SU-DHL-6 (cell line): Measurements from ENCODE around the gene AGPAT2.
"Not testable (repeated sequence)": the region's sequence is repeated elsewhere in the genome, so short reads cannot be mapped to it uniquely, and the experiment has no call there.

Experiments used
- EZH2phosphoT487 ChIP-seq: fragments of 200-600 bp; sonication (generic), shearing (Covaris generic); conservative IDR thresholded peaks from 2 replicates; pipeline ENCODE4 v1.6.1; 2018; ENCODE audit warnings: mild to moderate bottlenecking, antibody characterized with exemption, low read length, moderate library complexity, mixed read lengths
- TF ChIP-seq, protein P1 (sequence below): fragments of 200-600 bp; sonication (generic); IDR thresholded peaks from one replicate; pipeline ENCODE4 v1.5.1; 2017; ENCODE audit warnings: antibody characterized with exemption, mild to moderate bottlenecking, low read length, moderate library complexity; ENCODE audit not compliant: insufficient read depth, poor library complexity, severe bottlenecking

DNA sequence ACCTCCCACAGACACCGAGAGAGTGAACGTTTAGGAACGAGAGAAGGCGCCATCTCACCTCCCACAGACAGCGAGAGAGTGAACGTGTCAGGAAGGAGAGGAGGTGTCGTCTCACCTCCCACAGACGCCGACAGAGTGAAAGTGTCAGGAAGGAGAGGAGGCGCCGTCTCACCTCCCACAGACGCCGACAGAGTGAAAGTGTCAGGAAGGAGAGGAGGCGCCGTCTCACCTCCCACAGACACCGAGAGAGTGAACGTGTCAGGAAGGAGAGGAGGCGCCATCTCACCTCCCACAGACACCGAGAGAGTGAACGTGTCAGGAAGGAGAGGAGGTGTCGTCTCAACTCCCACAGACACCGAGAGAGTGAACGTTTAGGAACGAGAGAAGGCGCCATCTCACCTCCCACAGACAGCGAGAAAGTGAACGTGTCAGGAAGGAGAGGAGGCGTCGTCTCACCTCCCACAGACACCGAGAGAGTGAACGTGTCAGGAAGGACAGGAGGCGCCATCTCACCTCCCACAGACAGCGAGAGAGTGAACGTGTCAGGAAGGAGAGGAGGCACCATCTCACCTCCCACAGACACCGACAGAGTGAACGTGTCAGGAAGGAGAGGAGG is 54.7 kb downstream of the AGPAT2 start:
- TF ChIP-seq, protein P1, sequence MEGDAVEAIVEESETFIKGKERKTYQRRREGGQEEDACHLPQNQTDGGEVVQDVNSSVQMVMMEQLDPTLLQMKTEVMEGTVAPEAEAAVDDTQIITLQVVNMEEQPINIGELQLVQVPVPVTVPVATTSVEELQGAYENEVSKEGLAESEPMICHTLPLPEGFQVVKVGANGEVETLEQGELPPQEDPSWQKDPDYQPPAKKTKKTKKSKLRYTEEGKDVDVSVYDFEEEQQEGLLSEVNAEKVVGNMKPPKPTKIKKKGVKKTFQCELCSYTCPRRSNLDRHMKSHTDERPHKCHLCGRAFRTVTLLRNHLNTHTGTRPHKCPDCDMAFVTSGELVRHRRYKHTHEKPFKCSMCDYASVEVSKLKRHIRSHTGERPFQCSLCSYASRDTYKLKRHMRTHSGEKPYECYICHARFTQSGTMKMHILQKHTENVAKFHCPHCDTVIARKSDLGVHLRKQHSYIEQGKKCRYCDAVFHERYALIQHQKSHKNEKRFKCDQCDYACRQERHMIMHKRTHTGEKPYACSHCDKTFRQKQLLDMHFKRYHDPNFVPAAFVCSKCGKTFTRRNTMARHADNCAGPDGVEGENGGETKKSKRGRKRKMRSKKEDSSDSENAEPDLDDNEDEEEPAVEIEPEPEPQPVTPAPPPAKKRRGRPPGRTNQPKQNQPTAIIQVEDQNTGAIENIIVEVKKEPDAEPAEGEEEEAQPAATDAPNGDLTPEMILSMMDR = not testable (repeated sequence)
- not testable (repeated sequence) for TF ChIP-seq EZH2phosphoT487
